Activated B cell treated with CpG ODN at 0.5 μM for 24 hours (primary cell): ENCODE measurements around the gene LLPH. TPM values are rescaled to one million over a fixed set of nuclear protein-coding genes. Genes with fewer than 3 reads are reported as not detected.

Experiments used
- ATAC-seq: fragments of 200-7000 bp; cut with Tn5 transposase; one replicate; pipeline ENCODE4 v1.10.0; 2021; ENCODE audit warnings: low read depth, mild to moderate bottlenecking, moderate library complexity
- CTCF ChIA-PET: fragments of 350-600 bp; sonication (Branson Sonifier 250); formaldehyde crosslinking; loops from one replicate; lab custom pipeline; 2021; ENCODE audit warnings: antibody characterized with exemption; lab: Charles Lee
- POLR2A ChIA-PET: fragments of 350-600 bp; sonication (Branson Sonifier 250); formaldehyde crosslinking; loops from one replicate; lab custom pipeline; 2021; ENCODE audit warnings: antibody characterized with exemption; lab: Charles Lee
- DNase-seq: peaks from one replicate; pipeline ENCODE4 v3.0.0; 2022
- H3K27ac Mint-ChIP-seq: one replicate; pipeline ENCODE4 v1.8.0; 2020; ENCODE audit warnings: mixed read lengths
- H3K27me3 Mint-ChIP-seq: one replicate; pipeline ENCODE4 v1.8.0; 2021; ENCODE audit warnings: mixed read lengths
- H3K36me3 Mint-ChIP-seq: one replicate; pipeline ENCODE4 v1.8.0; 2021; ENCODE audit warnings: low read depth, mixed read lengths
- H3K4me1 Mint-ChIP-seq: one replicate; pipeline ENCODE4 v1.8.0; 2021; ENCODE audit warnings: mixed read lengths
- H3K4me3 Mint-ChIP-seq: one replicate; pipeline ENCODE4 v1.8.0; 2020; ENCODE audit warnings: mild to moderate bottlenecking, mixed read lengths
- H3K9me3 Mint-ChIP-seq: one replicate; pipeline ENCODE4 v1.8.0; 2020; ENCODE audit warnings: mixed read lengths
- CTCF ChIP-seq: fragments of 200-600 bp; IDR thresholded peaks from one replicate; pipeline ENCODE4 v1.8.0; 2022; ENCODE audit warnings: antibody characterized with exemption, mild to moderate bottlenecking
- intact Hi-C: fragments of 100-400 bp; cut with micrococcal nuclease; formaldehyde crosslinking; loops from one replicate; pipeline ENCODE4 v1.15.1; 2024
- total RNA-seq: library from RNA; stranded (reverse); gene quantifications from 2 replicates; pipeline ENCODE4 v1.2.3, GENCODE V29; 2022

LLPH gene
- total RNA-seq, 1 donor from 2014 or later, result 29.5 TPM

GRCh38 chr12:66127650-66128049 lies 2.9 kb downstream of the LLPH start:
- H3K36me3 Mint-ChIP-seq, result peaks cover 76% of the 10 kb centered on the region
- intact Hi-C loops, result no loop called here
- no peak overlapping the region for H3K27ac Mint-ChIP-seq
- POLR2A ChIA-PET, result no interaction called here
- CTCF ChIA-PET, result no interaction called here
- no peaks in the 10 kb centered on the region for H3K27me3 Mint-ChIP-seq
- DNase-seq, result no peak
- no peak for TF ChIP-seq CTCF
- peaks cover 46% of the 10 kb centered on the region for H3K4me1 Mint-ChIP-seq
- no peak for ATAC-seq
- no peaks in the 10 kb centered on the region for H3K9me3 Mint-ChIP-seq
- H3K4me3 Mint-ChIP-seq, result no peak overlapping the region

GRCh38 chr12:66120477-66120876 lies 10.1 kb downstream of the LLPH start:
- Mint-ChIP-seq H3K4me1 (peaks cover 3% of the 10 kb centered on the region), H3K9me3 (no peaks in the 10 kb centered on the region), H3K36me3 (peaks cover 53% of the 10 kb centered on the region), H3K27me3 (no peaks in the 10 kb centered on the region), H3K4me3 (no peak overlapping the region), H3K27ac (no peak overlapping the region)
- ChIA-PET POLR2A (no interaction called here), CTCF (no interaction called here)
- TF ChIP-seq CTCF, result no peak
- DNase-seq, result no peak
- no peak for ATAC-seq
- intact Hi-C loops, result no loop called here

- TF ChIP-seq CTCF, result no peak
- no peak overlapping the region for H3K4me3 Mint-ChIP-seq
These were observed 10.7 kb downstream of the LLPH start for GRCh38 chr12:66119870-66120241.

GRCh38 chr12:66119229-66119869 lies 11.2 kb downstream of the LLPH start:
- Mint-ChIP-seq H3K4me3 (no peak overlapping the region), H3K9me3 (no peaks in the 10 kb centered on the region), H3K27ac (no peak overlapping the region), H3K4me1 (no peaks in the 10 kb centered on the region), H3K36me3 (peaks cover 42% of the 10 kb centered on the region), H3K27me3 (no peaks in the 10 kb centered on the region)
- CTCF ChIA-PET, result no interaction called here
- DNase-seq (no peak), ATAC-seq (no peak)
- TF ChIP-seq CTCF, result no peak
- intact Hi-C loops, result no loop called here
- POLR2A ChIA-PET, result interaction anchor here (1.0 kb wide), 1 partner anchor 12 kb away, joined by 3 read pairs; the partner anchor contains the start of gene LLPH

More at GRCh38 chr12:66119870-66120241, 10.7 kb downstream of the LLPH start:
- ChIA-PET CTCF (no interaction called here), POLR2A (interaction anchor here (1.0 kb wide), 1 partner anchor 11 kb away, joined by 3 read pairs; the partner anchor contains the start of gene LLPH)
- DNase-seq (no peak), ATAC-seq (no peak)
- Mint-ChIP-seq H3K4me1 (no peaks in the 10 kb centered on the region), H3K27ac (no peak overlapping the region), H3K36me3 (peaks cover 47% of the 10 kb centered on the region), H3K27me3 (no peaks in the 10 kb centered on the region), H3K9me3 (no peaks in the 10 kb centered on the region)
- intact Hi-C loops, result no loop called here

- intact Hi-C loops, result no loop called here
- H3K9me3 Mint-ChIP-seq, result no peaks in the 10 kb centered on the region
- no peak for TF ChIP-seq CTCF
- POLR2A ChIA-PET, result no interaction called here
- CTCF ChIA-PET, result interaction anchor here (0.6 to 1.0 kb wide), 2 partner anchors 10 to 34 kb away, joined by 3 to 4 read pairs; no protein-coding TSS in a partner anchor
- no peak for ATAC-seq
- no peak overlapping the region for H3K27ac Mint-ChIP-seq
- no peaks in the 10 kb centered on the region for H3K27me3 Mint-ChIP-seq
- no peak overlapping the region for H3K4me3 Mint-ChIP-seq
- DNase-seq, result no peak
- H3K4me1 Mint-ChIP-seq, result no peaks in the 10 kb centered on the region
- peaks cover 32% of the 10 kb centered on the region for H3K36me3 Mint-ChIP-seq
These were observed 12.2 kb downstream of the LLPH start for GRCh38 chr12:66118240-66118891.
